Anterior cingulate cortex (tissue), 58 donors: Measurements from ENCODE around the gene DAB2IP.

Experiments used
- DNase-seq, 58 donors: peaks; one replicate each; lab custom pipeline; 2025; lab: John Stamatoyannopoulos, UW

DAB2IP gene

DNA sequence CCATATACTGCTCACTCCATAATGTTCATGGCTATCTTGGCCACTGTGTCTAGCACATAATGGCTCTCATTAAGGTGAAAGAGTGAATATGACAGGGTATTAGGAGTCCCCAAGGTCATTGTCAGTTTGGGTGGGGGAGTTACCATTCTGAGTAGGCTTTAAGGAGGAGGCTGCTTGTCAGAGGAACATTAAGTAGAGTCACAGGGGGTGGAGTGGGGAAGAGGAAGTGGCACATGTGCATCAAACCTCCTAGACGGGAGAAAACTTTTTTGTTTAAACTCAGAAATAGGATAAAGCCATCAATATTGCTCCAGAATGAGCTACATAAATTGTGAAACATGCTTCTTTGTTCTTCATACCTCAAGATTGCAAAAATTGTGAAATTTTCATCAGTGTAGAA lies 45.5 kb downstream of the DAB2IP start:
- DNase-seq, result no peak

DNA sequence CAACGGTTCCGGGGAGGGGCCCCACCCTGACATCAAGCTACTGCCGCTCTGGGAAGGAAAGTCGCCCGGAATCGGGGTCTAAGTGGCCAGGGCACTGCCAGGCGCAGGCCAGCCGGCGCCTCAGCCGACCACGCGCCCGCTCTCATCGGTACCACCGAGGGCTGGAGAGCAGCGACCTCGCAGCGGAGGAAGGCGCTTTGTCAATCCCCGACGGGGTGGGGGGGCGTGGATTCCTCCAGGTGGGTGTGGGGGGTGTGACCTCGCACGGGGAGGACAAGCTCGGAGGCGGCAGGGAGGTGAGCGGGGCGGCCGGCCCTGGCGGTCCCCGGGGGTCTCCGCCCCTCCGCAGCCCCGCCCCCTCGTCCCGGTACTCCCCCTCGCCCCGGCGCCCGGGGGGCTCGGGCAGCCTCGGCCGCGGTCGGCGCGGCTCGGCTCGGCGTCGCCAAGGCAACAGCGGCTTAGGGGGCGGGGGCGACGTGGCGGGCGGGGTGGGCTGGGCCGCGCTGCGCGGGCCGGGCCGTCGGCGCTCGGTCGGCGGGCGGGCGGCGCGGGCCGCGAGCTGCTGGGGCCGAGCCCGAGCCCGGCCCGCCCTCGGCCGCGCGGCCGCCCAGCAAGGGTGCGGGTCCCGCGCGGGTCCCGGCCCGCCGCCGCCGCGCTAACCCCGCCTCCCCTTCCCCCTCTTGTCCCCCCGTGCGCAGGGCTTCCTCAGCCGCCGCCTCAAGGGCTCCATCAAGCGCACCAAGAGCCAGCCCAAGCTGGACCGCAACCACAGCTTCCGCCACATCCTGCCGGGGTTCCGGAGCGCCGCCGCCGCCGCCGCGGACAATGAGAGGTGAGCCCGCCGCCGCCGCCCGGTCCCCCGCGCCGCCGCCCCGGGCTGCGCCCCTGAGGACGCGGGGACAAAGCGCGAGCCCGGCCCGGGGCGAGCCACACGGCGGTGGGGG lies 47.5 kb downstream of the DAB2IP start:
- peak in 20 of 58 donors; percentile 11 to 60 (median 28) for DNase-seq

DNA sequence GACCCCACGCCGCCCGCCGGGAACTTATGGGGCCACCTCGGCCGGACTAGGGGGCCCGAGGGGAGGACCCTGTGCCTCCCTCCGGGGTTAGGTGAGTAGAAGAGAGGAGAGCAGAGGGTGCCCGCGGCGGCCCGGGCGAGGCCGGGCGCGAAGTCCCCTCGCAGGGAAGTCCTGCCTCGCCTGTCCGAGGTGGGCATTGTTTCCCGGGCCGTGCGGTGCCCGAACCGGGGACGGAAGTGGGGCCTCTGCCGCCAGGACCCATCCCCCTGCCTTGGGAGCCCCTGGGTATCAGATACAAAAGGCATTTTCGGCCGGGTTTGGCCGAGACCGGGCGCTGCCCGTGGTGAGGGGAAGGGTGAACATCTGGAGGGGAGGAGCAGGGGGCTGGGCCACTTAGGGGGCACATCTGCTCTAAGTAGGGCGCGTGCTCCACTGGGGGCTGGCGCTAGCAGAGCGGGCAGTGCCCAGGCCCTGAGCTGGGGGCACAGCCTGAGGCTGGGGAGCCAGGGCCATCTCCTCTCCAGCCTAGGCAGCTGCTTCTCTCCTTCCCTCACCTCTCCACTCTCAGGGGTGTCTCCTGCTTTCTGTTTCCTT lies 48.2 kb downstream of the DAB2IP start:
- DNase-seq, result peak in 1 of 58 donors; percentile 26

DNA sequence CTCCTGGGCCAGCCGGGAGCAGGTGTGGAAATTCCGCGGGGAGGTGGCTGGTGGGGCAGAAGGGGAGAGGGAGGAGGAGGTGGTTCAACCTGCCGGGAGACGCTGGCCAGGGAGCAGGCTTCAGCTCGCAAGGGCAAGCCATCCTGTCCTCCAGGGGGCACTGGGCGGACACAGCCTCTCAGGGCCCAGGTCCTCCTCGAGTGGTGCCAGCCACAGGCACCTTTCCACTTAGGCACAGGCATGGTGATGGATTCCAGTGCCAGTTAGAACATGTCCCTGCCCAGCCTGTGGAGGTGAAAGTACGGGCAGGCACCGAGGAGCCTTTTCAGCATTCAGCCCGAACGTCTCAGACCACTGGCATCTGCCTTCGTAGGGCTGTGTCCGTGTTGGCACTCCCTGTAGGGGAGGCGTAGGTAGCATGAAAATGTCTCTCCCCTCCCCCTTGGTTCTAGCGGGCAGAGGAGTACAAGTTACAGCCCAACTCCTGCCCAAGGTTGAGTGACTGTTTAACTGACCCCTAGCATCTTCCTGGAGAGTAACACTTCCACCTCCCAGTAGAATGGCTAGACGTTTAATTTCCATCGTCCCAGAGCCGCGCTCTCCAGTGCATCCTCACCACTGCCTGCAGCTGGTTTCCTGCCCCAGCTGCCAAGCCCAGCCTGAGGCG lies 48.9 kb downstream of the DAB2IP start:
- DNase-seq, result peak in 27 of 58 donors; percentile 11 to 67 (median 36)

DNA sequence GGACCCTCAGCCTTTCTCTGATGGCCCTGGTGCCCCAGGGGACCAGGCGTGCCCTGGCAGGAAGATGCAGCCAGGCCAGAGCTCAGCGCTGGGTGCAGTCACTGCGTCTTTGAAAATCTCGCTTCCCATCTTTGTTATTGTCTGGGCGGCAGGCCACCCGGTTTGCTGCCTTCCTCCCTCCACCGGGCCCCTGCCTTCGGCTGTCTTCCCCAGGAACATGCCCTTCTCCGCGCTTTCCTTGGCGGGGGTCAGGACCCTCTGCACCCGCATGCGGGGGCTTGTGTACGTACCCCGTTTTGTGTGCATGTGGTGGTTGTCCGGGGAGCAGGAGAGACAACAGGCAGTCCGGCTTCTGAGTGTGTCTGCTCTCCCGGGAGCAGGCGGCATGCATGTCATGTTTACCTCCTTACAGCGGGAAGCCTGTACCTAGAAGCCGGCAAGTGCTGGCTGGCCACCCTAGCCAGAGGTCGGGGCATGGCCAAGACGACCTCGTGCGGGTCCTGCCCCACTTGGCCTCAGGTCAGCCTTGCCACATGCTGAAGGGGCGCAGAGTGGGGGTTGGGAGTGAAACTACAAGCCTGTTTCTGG lies 49.5 kb downstream of the DAB2IP start:
- DNase-seq, result peak in 12 of 58 donors; percentile 16 to 76 (median 50)

DNA sequence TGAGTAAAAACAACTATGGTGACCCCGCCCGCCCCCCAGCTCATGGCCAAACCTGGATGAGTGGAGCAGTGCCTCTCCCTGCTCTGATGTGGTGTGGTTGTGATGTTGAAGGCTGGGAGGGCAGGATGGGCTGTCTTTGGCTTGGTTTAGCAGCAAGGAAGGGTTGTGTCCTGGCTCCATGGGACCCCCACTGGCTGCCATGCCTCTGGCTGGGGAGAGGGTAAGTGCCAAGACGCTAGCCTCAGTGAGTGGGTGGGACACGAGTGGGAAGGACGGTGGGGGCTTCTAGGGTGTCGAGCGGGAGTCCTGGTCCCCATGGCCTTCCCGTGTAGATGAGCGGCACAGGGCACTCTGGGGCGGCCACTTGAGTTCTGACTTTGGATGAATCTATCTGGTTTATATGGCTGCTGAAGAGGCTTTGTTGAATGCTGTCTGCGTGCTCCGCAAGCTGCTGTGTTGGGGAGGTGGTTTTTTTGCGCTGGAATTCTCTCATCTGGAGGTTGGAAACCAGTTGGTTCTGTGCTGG lies 50.4 kb downstream of the DAB2IP start:
- no peak for DNase-seq

DNA sequence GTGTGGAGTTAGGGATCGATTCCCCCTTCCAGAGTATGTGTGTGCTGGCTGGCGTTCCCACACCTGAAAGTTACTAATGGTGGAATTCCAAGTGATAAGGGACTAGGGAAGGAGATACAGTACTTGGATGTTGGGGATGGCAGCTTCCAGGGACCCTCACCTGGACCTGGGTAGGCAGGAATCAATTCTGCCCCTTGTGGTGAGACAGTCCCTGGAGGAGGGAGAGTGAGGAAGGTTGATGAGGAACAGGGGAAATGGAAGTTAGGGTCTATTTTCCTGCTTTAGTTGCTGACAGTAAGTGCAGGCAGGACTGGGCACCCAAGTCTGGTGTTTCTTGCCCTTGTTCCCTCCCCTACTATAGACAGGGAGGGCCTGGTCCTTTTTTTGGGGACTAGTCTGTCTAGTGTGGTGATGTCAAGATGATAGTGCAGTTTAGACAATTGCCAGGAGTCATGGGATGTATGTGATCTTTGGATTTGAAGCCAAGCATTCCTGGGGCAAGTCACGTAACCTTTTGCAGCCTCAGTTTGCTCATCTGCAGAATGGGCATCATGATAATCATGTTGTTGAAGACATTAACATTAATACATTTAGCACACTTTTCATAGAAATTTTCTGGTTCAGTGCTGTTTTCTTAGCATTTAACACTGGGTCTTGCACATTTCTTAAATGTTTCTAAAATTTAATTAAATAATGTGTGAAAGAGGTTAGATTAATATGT lies 51.7 kb downstream of the DAB2IP start:
- no peak for DNase-seq

DNA sequence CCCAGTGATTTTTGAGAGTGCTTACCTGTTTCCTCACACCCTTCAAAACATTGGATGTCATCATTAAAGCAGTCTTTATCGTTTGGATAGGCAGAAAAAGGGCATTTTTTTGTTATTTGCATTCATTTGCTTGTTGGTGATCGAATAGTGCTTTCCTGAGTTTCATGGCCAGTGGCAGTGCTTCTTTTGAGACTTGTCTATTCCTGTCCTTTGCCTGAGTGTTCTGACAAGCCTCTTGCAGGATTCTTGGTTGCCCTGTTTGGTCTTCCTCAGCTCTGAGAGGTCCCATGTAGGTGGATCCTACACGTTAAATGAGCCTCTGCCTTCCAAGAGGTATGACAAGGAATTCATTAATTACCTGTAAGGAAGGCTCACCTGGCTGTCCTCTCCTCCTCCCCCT lies 52.8 kb downstream of the DAB2IP start:
- no peak for DNase-seq

DNA sequence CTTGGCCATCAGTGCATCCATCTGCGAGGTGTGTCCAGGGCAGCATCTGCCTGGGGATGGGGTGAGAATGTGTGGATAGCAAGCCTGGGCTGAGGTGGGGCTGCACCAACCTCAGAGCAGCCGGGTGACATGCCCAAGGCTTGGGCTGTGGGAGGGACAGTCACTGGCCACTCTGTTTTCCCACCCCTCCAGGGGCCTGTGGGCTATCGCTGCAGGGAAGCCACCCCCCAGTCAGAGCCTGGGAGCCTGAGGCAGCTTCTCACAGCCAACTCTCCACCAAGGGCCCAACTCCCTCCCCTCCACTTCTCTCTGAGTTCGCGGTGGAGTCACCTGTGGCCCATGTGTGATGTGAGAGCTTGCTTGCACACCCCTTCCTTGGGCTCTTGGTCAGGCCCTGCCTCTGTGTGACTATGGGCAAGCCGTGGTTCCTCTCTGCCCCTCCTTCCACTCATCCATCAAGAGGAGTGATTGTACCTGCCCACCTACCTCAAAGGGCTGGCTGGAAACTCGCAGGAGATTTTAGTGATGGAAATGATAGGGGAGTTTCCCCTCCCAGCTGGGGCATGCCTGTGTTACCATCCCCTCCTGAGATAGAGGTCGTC lies 54.8 kb downstream of the DAB2IP start:
- no peak for DNase-seq

DNA sequence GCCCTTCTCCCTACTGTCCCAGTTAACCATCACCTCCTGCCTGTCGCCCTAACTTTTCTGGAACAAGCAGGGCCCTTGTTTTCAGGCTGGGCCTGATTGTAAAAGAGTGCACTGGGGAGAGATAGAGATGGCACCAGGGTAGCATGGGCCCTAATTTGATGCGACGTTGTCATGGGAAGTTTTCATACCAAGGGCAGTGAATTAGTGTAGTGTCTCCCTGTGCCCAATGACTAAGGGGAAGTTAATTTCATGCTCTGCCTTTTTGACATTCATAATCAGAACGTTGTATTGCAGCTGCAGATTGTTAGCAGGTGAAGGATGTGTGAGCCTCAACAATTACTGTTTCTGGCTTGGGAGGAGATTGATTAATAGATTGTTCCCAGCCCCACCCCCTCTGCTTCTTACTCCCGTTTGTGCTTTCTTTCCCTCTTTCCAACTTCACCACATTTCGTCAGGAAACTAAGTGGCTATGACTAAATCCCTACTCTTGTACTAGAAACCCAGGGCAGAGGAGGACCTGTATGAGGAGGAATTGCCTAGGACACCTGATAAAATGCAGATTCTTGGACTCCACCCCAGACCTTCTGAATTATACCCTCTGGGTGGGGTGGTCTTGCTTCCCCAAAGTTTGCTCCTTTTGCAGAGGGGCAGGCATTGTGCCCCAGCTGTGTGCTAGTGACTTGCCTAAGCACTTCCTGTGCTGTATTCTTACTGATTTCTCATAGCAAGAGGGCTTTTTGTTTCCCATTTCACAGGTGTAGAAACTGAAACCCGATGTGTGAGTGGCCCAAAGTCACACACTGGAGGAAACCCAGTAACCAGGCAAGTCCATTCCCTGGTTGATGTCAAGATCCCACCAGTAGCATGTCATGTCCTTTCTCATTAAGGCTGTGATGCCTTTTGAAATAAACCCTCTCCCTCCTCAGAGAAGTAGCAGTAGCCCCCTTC lies 56.3 kb downstream of the DAB2IP start:
- DNase-seq, result no peak

DNA sequence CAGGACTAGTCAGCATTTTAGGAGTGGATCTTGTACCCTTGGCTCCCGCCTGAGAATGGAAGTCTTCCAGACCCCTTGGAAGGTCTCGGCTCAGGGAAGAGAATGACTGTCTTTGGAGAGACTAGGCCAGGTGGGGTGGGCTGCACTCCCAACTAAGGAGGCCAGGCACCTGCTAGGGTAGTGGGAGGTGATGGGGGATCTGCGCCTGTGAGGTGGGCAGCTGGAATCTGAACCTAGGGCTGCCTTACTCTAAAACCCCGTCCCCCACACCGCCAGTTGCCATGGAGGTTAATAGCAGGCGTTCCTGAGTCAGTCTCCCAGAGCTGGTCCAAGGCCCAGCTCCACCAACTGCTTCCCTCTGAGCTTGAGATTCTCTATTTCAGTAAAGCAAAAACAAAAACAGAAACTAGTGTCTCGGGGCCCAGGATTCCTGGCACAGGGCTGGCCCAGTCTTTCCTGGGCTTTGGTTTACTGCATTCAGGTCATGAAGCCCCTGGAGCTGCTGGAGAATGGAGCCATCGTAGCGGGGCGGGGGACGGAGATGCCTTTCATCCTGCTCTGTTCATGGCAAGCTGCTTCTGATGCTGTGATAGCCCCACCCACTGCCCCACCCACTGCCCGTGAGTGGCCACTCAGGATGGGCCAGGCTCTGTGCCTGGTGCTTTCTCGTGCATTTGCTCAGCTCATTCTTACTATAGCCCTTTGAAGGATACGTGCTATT lies 57.5 kb downstream of the DAB2IP start:
- peak in 46 of 58 donors; percentile 13 to 83 (median 54) for DNase-seq

DNA sequence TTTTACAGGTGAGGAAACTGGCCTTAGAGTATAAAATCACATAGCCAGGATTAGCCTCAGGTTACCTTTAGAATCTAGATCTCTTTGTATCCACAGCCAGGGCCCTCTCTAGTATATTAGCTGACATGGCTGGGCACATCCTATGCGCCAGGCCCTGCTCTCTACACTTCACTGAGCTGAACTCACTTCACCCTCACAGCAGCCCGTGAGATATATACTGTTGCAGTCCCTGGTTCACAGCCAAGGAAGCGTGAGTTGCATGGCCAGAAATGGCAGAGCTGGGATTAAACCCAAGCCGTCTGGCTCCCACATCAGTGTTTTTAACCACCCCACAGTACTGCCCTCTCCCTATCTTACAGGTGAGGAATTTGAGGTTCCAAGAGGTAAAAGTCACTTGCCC lies 58.4 kb downstream of the DAB2IP start:
- DNase-seq, result no peak

DNA sequence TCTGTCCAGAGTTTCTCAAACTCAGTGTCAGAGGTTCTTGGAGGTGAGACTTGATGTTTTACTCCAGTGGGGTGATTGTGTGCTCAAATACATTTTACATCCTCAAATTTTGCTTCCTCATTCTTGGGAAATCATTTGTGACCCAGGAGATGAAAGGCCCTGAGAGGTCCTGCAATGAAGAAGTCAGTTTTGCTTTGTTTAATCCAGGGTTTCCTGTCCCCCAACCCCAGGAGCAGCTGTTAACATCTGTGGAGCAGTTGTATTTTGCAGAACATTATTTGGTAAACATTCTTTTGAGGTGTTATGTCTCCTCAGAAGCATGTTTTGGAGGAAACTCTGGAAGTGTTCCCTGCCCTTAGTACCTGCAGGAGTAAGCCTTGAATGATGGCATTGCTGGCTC lies 59.8 kb downstream of the DAB2IP start:
- DNase-seq, result no peak

DNA sequence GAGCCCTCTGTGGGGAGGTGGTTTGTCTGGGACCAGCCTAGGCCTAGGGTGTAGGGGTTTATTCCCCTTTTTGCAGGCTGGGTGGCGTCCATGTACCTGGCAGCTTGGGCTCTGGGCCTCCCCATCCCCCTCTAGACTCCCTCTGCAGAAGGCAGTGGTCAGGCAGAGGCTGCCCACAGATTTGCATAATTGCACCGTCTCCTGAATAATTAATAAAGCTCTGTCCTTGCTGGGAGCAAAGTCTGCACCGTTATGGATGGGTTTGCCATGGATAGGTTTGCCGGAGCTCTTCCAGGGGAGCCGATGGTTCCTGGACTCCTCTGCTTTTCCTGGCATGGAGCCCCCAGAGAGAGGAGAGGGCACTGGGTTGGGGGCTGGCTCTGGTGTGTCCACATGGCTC lies 60.4 kb downstream of the DAB2IP start:
- peak in 1 of 58 donors; percentile 30 for DNase-seq

DNA sequence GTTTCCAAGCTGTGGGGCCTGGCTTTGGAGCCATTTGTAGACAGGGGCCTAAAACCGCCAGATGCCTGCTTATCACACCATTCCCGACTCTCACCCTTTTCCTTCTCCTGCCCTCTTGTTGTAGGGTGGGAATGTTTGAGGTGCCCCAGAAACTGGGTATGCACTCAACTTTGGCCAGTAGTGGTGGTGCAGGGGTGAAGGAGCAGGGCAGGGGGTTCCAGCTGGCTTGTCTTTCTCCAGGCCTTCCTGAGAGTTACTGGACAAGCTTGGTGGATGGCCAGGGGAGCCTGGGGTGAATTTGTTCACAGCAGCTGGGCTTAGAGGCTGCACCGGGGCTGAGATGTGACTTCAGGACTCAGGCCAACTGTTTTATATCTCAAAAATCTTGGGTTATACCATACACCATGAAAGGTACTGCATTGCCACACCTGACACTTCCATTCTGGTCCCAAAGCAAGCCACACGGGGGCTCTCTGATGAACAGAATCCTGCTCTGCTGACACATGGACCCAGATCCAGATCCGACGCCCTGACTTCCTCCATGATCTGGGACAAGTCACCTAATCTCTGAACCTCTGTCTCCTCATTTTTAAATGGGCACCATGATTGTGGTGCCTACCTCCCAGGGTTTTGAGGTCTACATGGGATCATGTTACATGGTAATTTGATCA lies 62.1 kb downstream of the DAB2IP start:
- no peak for DNase-seq

DNA sequence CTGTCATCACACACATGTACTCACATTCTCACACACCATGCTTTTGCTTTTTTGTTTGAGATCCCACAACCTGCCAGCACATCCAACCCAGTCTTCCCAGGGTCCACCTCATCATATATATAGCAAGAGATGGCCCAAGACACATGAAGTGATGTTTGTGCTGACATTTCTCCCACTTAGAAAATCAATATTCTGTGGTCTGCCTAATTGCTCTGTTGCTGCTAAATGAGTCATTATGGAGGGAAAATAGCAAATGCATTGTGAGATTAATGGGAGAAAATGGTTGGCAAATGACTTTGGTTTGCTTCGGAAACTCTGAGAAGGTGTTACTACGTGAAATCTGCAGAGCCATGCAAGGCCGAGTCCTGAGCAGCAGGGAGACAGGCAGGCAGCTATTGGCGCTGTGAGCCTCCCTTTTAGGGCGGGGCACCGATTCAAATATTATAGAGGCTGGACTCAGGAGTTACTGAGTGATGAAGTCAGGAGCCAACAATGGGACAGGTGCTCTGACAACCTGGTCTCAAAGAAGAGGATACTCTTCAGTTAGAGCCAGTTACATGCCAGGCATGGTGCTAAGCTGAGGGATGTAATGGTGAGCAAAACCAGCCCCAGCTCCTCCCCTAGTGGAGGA lies 62.8 kb downstream of the DAB2IP start:
- no peak for DNase-seq

DNA sequence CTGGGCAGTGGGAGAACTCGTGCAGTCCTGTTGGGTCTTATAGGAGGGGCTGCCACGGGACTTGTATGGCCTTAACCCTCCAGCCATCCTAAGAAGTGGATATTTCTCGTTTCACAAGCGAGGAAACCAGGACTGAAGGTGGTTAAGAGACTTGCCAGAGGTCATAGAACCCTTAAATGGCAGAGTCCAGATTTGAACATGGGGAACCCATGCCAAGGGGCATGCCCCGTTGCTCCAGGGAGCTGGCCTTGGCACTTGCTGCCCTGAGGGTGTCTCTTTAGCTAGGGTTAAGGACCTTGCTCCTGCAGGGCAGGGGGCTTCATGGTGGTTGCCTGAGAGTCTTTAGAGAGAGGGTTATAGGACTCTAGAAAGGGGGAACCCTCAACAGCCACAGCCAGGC lies 63.4 kb downstream of the DAB2IP start:
- no peak for DNase-seq
